GM21576 (cell line): Measurements from ENCODE around the gene ST3GAL2.
"Not testable (repeated sequence)": the region's sequence is repeated elsewhere in the genome, so short reads cannot be mapped to it uniquely, and the experiment has no call there.

ENCODE experiments used
- ATAC-seq: cut with Tn5 transposase; IDR thresholded peaks from one replicate; pipeline ENCODE4 v1.9.1; 2021; ENCODE audit warnings: mild to moderate bottlenecking, moderate library complexity; ENCODE audit not compliant: unreplicated experiment

The ST3GAL2 gene

DNA sequence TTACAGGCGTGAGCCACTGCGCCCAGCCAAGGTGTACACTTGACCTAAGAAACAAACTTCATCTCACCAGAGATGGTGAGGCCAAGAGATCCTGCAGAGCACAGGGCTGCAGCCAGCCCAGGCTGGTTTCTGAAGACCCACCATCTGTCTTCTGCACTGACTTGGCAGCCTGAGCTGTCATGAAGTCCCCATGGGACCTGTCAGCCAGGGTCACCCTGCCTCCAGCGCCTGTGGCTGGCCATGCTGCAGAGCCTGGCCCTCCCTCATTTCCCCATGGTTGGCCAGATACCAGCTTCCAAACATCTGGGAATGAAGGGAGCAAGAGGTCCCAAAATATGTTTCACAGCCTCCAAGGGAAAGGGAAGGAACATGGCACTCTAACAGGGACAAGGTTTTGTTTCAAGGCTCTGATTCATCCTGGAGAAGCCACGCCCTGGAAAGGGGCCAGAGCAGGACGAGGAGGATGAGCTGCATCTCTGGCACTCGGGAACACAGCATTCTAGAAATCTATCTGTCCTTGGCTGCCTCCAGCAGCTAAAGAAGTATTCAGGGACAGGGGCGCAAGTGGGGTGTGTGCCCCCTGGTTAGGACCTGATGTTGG lies 46.9 kb downstream of the ST3GAL2 start:
- ATAC-seq = no peak

DNA sequence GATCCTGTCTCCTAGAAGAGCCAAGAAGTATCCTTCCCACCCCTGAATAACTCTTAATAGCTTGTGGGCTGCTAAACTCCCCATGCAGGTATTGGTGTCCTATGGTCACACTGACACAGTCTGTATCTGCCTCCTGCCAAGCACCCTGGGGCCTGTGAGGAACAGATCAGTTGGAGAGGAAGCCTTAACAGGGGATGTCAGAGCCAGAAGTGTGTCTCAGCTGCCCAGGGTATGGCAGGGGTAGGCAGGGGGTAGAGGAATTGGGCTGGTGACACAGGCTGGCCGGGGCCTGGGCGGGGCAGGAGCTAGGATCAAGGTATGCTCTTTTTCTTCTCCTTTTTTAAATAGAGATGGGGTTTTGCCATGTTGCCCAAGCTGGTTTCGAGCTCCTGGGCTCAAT lies 47.5 kb downstream of the ST3GAL2 start:
- ATAC-seq = no peak

- no peak for ATAC-seq
These were observed 48.1 kb downstream of the ST3GAL2 start for GRCh38 chr16:70390774-70391173.

GRCh38 chr16:70388006-70388680 lies 50.8 kb downstream of the ST3GAL2 start:
- ATAC-seq = no peak

DNA sequence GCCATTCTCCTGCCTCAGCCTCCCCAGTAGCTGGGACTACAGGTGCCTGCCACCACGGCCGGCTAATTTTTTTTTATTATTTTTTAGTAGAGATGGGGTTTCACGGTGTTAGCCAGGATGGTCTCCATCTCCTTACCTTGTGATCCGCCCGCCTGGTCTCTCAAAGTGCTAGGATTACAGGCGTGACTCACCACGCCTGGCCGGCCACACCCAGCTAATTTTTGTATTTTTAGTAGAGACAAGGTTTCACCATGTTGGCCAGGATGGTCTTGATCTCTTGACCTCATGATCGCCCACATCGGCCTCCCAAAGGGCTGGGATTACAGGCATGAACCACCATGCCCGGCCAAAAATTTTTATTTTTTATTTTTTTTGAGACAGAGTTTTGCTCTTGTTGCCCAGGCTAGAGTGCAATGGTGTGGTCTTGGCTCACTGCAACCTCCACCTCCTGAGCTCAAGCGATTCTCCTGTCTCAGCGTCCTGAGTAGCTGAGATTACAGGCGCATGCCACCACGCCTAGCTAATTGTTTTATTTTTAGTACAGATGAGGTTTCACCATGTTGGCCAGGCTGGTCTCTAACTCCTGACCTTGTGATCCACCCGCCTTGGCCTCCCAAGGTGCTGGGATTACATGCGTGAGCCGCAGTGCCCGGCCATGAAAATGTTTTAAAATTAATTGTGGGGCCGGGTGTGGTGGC lies 52.5 kb downstream of the ST3GAL2 start:
- ATAC-seq = not testable (repeated sequence)

GRCh38 chr16:70383421-70383960 lies 55.4 kb downstream of the ST3GAL2 start:
- ATAC-seq = no peak

- peak; percentile 5 for ATAC-seq
These were observed 57.1 kb downstream of the ST3GAL2 start for GRCh38 chr16:70381604-70382342.

DNA sequence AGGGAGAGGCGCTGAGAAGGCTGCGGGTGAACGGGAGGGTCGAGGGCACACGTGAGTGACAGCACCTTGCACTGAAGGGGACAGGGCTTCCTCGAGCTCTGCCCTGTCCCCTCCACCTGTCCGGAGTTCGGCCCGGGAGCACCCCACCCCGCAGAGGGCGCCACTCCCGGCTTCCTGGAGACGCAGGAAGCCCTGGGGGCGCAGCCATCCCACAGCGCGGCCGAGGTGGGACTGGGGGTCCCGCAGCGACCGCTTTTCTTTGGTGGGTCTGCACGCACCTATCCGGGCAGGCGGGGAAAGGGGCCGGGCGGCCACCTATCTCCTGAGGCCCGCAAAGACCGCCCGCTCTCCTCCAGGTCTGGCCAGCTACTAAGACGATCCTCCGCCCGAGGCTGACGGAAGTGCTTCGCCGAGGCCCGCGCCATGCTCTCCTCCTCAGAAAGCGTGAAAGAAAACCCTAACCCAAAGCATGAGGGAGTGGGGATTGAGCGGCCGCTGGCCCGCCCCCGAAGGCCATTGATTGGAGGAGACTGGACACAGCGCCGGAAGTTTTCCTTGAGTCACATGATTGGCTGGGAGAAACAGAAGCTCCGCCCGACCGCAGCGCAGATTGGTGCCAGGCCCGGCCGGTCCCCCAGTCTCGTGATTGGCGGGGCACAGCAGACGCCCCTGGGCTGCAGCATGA lies 57.8 kb downstream of the ST3GAL2 start:
- peak; percentile 85 for ATAC-seq

DNA sequence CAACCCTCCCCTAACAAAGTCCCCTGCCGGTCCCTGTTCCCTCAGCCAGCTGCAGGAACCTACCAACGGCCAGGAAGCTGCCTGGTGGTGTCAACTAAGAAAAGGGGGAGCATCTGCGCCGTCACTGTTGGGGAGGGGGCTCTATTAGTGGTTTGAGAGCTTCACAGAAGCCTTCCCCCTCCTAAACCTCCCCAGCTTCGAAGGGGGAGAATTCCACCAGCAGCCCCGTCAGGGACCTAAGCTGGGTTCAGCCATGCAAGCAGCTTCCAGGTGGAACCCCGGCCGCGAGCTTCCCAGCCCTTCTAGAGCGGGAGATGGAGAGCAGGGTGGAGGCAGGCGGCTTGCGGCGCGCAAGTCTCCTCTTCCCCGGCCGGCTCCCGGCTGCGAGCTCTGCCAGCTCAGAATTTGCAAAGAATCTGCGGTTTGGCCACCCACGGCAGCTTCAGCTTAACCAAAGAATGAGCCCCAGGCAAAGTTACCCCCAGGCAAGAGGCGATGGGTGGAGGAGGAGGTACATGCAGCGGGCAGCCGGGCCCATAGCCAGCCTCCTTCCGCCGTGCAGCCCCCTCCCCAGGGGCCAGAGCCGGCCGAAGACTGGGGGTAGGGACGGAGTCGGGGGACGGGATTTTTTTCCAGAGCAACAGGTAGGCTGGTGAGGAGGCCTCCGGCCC lies 58.5 kb downstream of the ST3GAL2 start:
- ATAC-seq = peak; percentile 0

DNA sequence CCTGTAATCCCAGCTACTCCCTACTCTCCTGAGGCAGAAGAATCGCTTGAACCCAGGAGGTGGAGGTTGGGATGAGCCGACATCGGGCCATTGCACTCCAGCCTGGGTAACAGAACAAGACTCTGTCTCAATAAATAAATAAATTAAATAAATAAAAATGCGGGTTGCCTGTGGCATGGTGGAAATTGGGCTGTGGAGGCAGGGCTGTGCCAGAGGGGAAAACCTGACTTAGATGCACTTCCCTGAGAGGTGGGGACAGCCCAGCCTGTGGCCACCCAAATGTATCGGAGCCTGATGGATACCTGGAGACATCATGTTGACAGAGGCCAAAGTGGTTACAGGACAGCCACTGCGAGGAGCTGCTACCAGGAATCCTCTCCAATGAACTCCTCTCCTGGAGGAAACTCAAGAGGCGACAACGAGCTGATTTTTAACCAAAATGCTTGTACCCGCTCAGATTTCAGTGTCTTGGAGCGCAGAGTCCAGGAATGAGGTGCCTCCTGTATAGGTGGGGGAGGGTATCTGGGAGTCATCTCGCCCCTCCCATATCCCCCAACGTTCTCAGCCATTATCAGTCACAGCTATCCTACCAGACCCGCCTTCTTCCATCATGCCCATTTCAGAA lies 59.9 kb downstream of the ST3GAL2 start:
- ATAC-seq = no peak

GRCh38 chr16:70377782-70378181 lies 61.1 kb downstream of the ST3GAL2 start:
- no peak for ATAC-seq

DNA sequence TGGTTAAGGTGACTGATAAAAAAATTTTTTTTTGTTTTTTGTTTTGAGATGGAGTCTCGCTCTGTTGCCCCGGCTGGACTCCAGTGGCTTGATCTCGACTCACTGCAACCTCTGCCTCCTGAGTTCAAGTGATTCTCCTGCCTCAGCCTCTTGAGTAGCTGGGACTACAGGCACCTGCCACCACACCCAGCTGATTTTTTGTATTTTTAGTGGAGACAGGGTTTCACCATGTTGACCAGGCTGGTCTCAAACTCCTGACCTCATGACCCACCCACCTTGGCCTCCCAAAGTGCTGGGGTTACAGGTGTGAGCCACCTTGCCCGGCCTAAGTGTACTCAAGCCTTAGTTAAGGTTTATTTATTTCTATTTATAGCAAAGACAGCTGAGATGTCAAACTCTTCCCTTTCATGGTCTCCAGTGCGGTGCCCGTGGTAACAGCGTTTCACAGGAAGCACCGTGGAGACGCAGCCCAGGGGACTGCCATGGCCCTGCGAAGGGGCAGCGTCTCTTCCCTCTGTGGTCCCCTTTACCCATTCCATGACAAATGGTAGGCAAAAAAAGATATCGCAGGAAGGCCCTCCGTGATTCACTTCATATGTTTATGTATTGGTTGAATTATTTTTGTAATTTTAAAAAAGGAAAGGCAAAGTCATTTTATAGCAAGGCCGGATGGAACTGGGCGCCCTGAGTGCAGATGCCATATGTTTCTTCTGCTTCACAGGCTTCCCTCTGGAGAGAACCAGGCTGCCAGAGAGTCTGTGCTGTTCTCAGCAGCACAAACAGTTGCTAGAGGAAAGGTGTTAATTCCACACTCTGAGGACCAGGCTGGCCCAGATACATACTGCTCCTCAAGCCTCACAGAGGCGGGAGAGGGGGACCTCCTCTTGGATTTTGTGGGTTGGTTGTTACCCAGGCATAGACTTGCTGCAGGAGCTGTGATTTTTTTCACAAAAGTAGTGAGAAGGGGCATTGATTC lies 63.0 kb downstream of the ST3GAL2 start:
- no peak for ATAC-seq

DNA sequence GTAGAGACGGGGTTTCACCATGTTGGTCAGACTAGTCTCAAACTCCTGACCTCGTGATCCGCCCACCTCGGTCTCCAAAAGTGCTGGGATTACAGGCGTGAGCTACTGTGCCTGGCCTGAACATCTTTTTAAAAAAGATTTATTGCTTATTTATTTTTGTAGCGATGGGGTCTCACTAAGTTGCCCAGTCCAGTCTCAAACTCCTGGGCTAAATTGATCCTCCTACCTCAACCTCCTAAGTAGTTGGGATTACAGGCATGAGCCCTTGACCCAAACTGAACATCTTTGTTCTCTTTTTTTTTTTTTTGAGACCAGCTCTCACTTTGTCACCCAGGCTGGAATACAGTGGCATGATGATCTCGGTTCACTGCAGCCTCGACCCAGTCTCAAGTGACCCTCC lies 64.7 kb downstream of the ST3GAL2 start:
- ATAC-seq = no peak

- ATAC-seq = no peak
These were observed 65.8 kb downstream of the ST3GAL2 start for GRCh38 chr16:70372921-70373728.

DNA sequence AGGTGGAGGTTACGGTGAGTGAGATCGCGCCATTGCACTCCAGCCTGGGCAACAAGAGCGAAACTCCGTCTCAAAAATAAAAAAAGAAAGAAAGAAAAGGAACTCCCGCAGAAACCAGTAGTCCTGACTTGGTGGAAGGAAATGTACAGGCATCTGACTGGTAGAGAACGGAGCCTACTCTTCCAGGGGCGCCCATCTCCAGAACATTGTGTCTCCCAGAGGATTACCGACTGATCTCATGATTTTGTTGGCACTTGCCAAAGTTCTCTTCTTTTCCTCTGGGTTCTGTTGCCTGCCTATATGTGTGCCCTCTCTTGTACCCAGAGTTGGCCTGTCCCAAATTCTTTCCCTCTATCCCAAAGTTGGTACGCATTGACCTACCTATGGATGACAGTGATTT lies 68.0 kb downstream of the ST3GAL2 start:
- ATAC-seq = no peak

GRCh38 chr16:70370145-70370544 lies 68.8 kb downstream of the ST3GAL2 start:
- not testable (repeated sequence) for ATAC-seq

GRCh38 chr16:70364399-70364798 lies 74.5 kb downstream of the ST3GAL2 start:
- no peak for ATAC-seq

- ATAC-seq = no peak
These were observed 79.3 kb downstream of the ST3GAL2 start for GRCh38 chr16:70359552-70359951.
